GM18909 (cell line): Measurements from ENCODE around the gene PARD6G.
A peak's percentile ranks its signal among the peaks of the same experiment; 100 is the strongest.
"Not testable (repeated sequence)": the region's sequence is repeated elsewhere in the genome, so short reads cannot be mapped to it uniquely, and the experiment has no call there.

Experiments used
- ATAC-seq: cut with Tn5 transposase; IDR thresholded peaks from one replicate; pipeline ENCODE4 v1.9.1; 2021; ENCODE audit warnings: mild to moderate bottlenecking; ENCODE audit not compliant: unreplicated experiment, poor library complexity

The PARD6G gene

GRCh38 chr18:80247393-80247841 is at the start of gene PARD6G:
PARD6G (minus strand) TSS chr18:80247514; CDS start chr18:80247348, 166 bp downstream.
- ATAC-seq = peak; percentile 72

GRCh38 chr18:80262241-80263033 is 15.1 kb upstream of the PARD6G start:
- ATAC-seq = not testable (repeated sequence)

- ATAC-seq = no peak
Observed at GRCh38 chr18:80259610-80260009, 12.3 kb upstream of the PARD6G start.

GRCh38 chr18:80258640-80259039 is 11.3 kb upstream of the PARD6G start:
- no peak for ATAC-seq

- not testable (repeated sequence) for ATAC-seq
Observed at GRCh38 chr18:80257579-80258543, 10.5 kb upstream of the PARD6G start.

- ATAC-seq = no peak
Observed at GRCh38 chr18:80254971-80255500, 7.7 kb upstream of the PARD6G start.

- ATAC-seq = no peak
Observed at GRCh38 chr18:80253871-80254492, 6.7 kb upstream of the PARD6G start.

- no peak for ATAC-seq
Observed at GRCh38 chr18:80253236-80253635, 5.9 kb upstream of the PARD6G start.

- no peak for ATAC-seq
Observed at GRCh38 chr18:80252136-80252535, 4.8 kb upstream of the PARD6G start.

GRCh38 chr18:80251700-80252099 is 4.4 kb upstream of the PARD6G start:
- no peak for ATAC-seq

GRCh38 chr18:80250740-80251364 is 3.5 kb upstream of the PARD6G start:
- ATAC-seq = no peak

- no peak for ATAC-seq
Observed at GRCh38 chr18:80249217-80250093, 2.1 kb upstream of the PARD6G start.

- peak; percentile 39 for ATAC-seq
Observed at GRCh38 chr18:80246445-80247392, 595 bp downstream of the PARD6G start.

GRCh38 chr18:80245781-80246444 is 1.4 kb downstream of the PARD6G start:
- no peak for ATAC-seq

GRCh38 chr18:80244956-80245730 is 2.2 kb downstream of the PARD6G start:
- no peak for ATAC-seq

GRCh38 chr18:80244167-80244566 is 3.1 kb downstream of the PARD6G start:
- no peak for ATAC-seq

- no peak for ATAC-seq
Observed at GRCh38 chr18:80243204-80243603, 4.1 kb downstream of the PARD6G start.
